Fibroblast of lung (primary cell): Measurements from ENCODE around the gene CHADL. TPM values are rescaled to one million over a fixed set of nuclear protein-coding genes. Genes with fewer than 3 reads are reported as not detected.

Experiments used
- DNase-seq, 2 donors: peaks; one replicate each; pipeline versions ENCODE4 v3.0.0 to v3.0.0-alpha.2; 2010; ENCODE audit warnings: low read depth in 2 of 2
- H2AFZ ChIP-seq: 2 replicates; pipeline ENCODE4 v1.5.1; 2012; ENCODE audit warnings: low read length, control low read depth, inconsistent platforms
- H3K27ac ChIP-seq: 2 replicates; pipeline ENCODE4 v1.5.1; 2011; ENCODE audit warnings: low read length, control low read depth; ENCODE audit not compliant: insufficient read depth
- H3K27me3 ChIP-seq: 2 replicates; pipeline ENCODE4 v1.5.1; 2011; ENCODE audit warnings: mild to moderate bottlenecking, low read length; ENCODE audit not compliant: control insufficient read depth, insufficient read depth
- H3K36me3 ChIP-seq: 2 replicates; pipeline ENCODE4 v1.5.1; 2011; ENCODE audit warnings: low read length; ENCODE audit not compliant: control insufficient read depth, insufficient read depth
- H3K4me1 ChIP-seq: 2 replicates; pipeline ENCODE4 v1.5.1; 2011; ENCODE audit warnings: low read length; ENCODE audit not compliant: control insufficient read depth, insufficient read depth; ENCODE audit errors: extremely low read depth
- H3K4me2 ChIP-seq: 2 replicates; pipeline ENCODE4 v1.5.1; 2011; ENCODE audit warnings: low read length, control low read depth; ENCODE audit not compliant: insufficient read depth; ENCODE audit errors: extremely low read depth
- H3K4me3 ChIP-seq, 4 experiments: fragments of 200-600 bp in 1 of 4; sonication (generic) in 1 of 4; replicated peaks in 1 of 4; 2 replicates each; pipeline ENCODE4 v1.5.1; 2011 to 2016; ENCODE audit warnings: low read length in 4 of 4, low read depth in 3 of 4, mild to moderate bottlenecking in 3 of 4, control low read depth in 2 of 4, inconsistent platforms in 1 of 4, mixed read lengths in 1 of 4; ENCODE audit not compliant: insufficient read depth in 1 of 4; ENCODE audit errors: control extremely low read depth in 1 of 4
- H3K79me2 ChIP-seq: 2 replicates; pipeline ENCODE4 v1.5.1; 2012; ENCODE audit warnings: mild to moderate bottlenecking, low read length, inconsistent platforms; ENCODE audit not compliant: control insufficient read depth, insufficient read depth
- H3K9ac ChIP-seq: 2 replicates; pipeline ENCODE4 v1.5.1; 2011; ENCODE audit warnings: mild to moderate bottlenecking, low read length, control low read depth; ENCODE audit not compliant: insufficient read depth
- H3K9me3 ChIP-seq: 2 replicates; pipeline ENCODE4 v1.5.1; 2012; ENCODE audit warnings: low read depth, low read length; ENCODE audit not compliant: control insufficient read depth, insufficient read depth
- H4K20me1 ChIP-seq: 2 replicates; pipeline ENCODE4 v1.5.1; 2011; ENCODE audit warnings: low read length; ENCODE audit not compliant: control insufficient read depth, insufficient read depth; ENCODE audit errors: extremely low read depth
- CTCF ChIP-seq, 2 donors: IDR thresholded peaks in 1 of 2; conservative IDR thresholded peaks in 1 of 2; 1 replicate in 1 of 2; 2 replicates in 1 of 2; pipeline ENCODE4 v1.5.1; 2011 to 2012; ENCODE audit warnings: low read length in 2 of 2, control low read depth in 1 of 2, inconsistent platforms in 1 of 2, low read depth in 1 of 2, mild to moderate bottlenecking in 1 of 2
- EZH2 ChIP-seq: IDR thresholded peaks from 2 replicates; pipeline ENCODE4 v1.5.1; 2012; ENCODE audit warnings: low read length, control low read depth, mild to moderate bottlenecking; ENCODE audit errors: missing control alignments
- polyA plus RNA-seq, 2 donors: library from polyadenylated mRNA; depleted of rRNA in 1 of 2; stranded (reverse) in 1 of 2; unstranded in 1 of 2; fragments of >200 nt; gene quantifications; 2 replicates each; pipeline ENCODE4 v1.2.1, GENCODE V29; 2011 to 2012; ENCODE audit warnings: missing spikeins in 1 of 2
- total RNA-seq: library from RNA; depleted of rRNA; stranded (reverse); fragments of >200 nt; gene quantifications from 2 replicates; pipeline ENCODE4 v1.2.1, GENCODE V29; 2014

Gene CHADL
- total and polyA plus RNA-seq, 2 donors (not counting 1 experiment from before 2014, with no cell fraction given): 0.10 to 3.1 TPM

GRCh38 chr22:41250127-41250526, 9.4 kb upstream of the CHADL start:
- Histone ChIP-seq H3K9ac (no peak overlapping the region), H3K4me2 (no peak overlapping the region), H3K36me3 (peaks cover 54% of the 10 kb centered on the region), H3K27ac (no peak overlapping the region), H3K9me3 (no peaks in the 10 kb centered on the region), H3K4me3 (no peak overlapping the region), H2AFZ (no peak overlapping the region), H4K20me1 (no peaks in the 10 kb centered on the region), H3K79me2 (no peaks in the 10 kb centered on the region), H3K4me1 (no peaks in the 10 kb centered on the region), H3K27me3 (no peaks in the 10 kb centered on the region)
- TF ChIP-seq EZH2 (no peak), CTCF (conservative IDR thresholded peaks at IDR 0.05 in 1 of 2, IDR thresholded peaks at IDR 0.05 in 1 of 2; ENCODE audit: low read depth in 1 of 2, low read length in 2 of 2) (no peak)
- no peak for DNase-seq

- Histone ChIP-seq H3K4me3 (no peak overlapping the region), H3K27me3 (no peaks in the 10 kb centered on the region), H2AFZ (no peak overlapping the region), H3K9ac (no peak overlapping the region), H3K4me1 (no peaks in the 10 kb centered on the region), H3K36me3 (peaks cover 50% of the 10 kb centered on the region), H3K4me2 (no peak overlapping the region), H3K27ac (no peak overlapping the region), H3K9me3 (no peaks in the 10 kb centered on the region), H3K79me2 (no peaks in the 10 kb centered on the region), H4K20me1 (no peaks in the 10 kb centered on the region)
- TF ChIP-seq EZH2 (no peak), CTCF (conservative IDR thresholded peaks at IDR 0.05 in 1 of 2, IDR thresholded peaks at IDR 0.05 in 1 of 2; ENCODE audit: low read depth in 1 of 2, low read length in 2 of 2) (no peak)
- DNase-seq: no peak
Observed at GRCh38 chr22:41249442-41249841, 8.7 kb upstream of the CHADL start.

GRCh38 chr22:41248758-41249157, 8.0 kb upstream of the CHADL start:
- H3K27me3 ChIP-seq: no peaks in the 10 kb centered on the region
- no peak overlapping the region for H3K27ac ChIP-seq
- H3K4me1 ChIP-seq: no peaks in the 10 kb centered on the region
- H3K9ac ChIP-seq: no peak overlapping the region
- TF ChIP-seq CTCF (conservative IDR thresholded peaks at IDR 0.05 in 1 of 2, IDR thresholded peaks at IDR 0.05 in 1 of 2; ENCODE audit: low read depth in 1 of 2, low read length in 2 of 2) (no peak), EZH2 (no peak)
- no peaks in the 10 kb centered on the region for H3K79me2 ChIP-seq
- DNase-seq: no peak
- no peak overlapping the region for H3K4me2 ChIP-seq
- no peaks in the 10 kb centered on the region for H3K9me3 ChIP-seq
- peaks cover 46% of the 10 kb centered on the region for H3K36me3 ChIP-seq
- no peaks in the 10 kb centered on the region for H4K20me1 ChIP-seq
- H2AFZ ChIP-seq: no peak overlapping the region
- no peak overlapping the region for H3K4me3 ChIP-seq
